CD4-positive, alpha-beta T cell treated with Interleukin-1 beta for 1 hour (primary cell): ENCODE measurements around the gene CASP10.
"Not testable (repeated sequence)": the region's sequence is repeated elsewhere in the genome, so short reads cannot be mapped to it uniquely, and the experiment has no call there.

Experiments used
- DNase-seq, 2 donors: peaks; one replicate each; pipeline ENCODE4 v3.0.0-alpha.2; 2020 to 2022

The CASP10 gene

GRCh38 chr2:201182650-201183364 lies at the start of gene CASP10:
Gene CASP10 (plus strand): TSS chr2:201183141. CDS start chr2:201185778, 2,637 bp downstream.
- DNase-seq, result peak; percentile 35 to 80

GRCh38 chr2:201135386-201135785 lies 47.6 kb upstream of the CASP10 start:
- DNase-seq, result no peak

- no peak for DNase-seq
Measured at GRCh38 chr2:201136889-201137321, 46.0 kb upstream of the CASP10 start.

- DNase-seq, result no peak
Measured at GRCh38 chr2:201137505-201138400, 45.2 kb upstream of the CASP10 start.

GRCh38 chr2:201138401-201138970 lies 44.5 kb upstream of the CASP10 start:
- no peak for DNase-seq

GRCh38 chr2:201138986-201139781 lies 43.8 kb upstream of the CASP10 start:
- DNase-seq, result not testable (repeated sequence)

GRCh38 chr2:201139836-201140604 lies 42.9 kb upstream of the CASP10 start:
- no peak for DNase-seq

GRCh38 chr2:201144101-201145051 lies 38.6 kb upstream of the CASP10 start:
- no peak for DNase-seq

- no peak for DNase-seq
Measured at GRCh38 chr2:201148434-201148990, 34.4 kb upstream of the CASP10 start.

- DNase-seq, result no peak
Measured at GRCh38 chr2:201149064-201149820, 33.7 kb upstream of the CASP10 start.

- DNase-seq, result not testable (repeated sequence)
Measured at GRCh38 chr2:201149821-201150165, 33.1 kb upstream of the CASP10 start.

GRCh38 chr2:201150454-201151020 lies 32.4 kb upstream of the CASP10 start:
- no peak for DNase-seq

GRCh38 chr2:201151127-201151981 lies 31.6 kb upstream of the CASP10 start:
- no peak for DNase-seq

- DNase-seq, result no peak
Measured at GRCh38 chr2:201152517-201152916, 30.4 kb upstream of the CASP10 start.

GRCh38 chr2:201152999-201153815 lies 29.7 kb upstream of the CASP10 start:
- no peak for DNase-seq

GRCh38 chr2:201154615-201155399 lies 28.1 kb upstream of the CASP10 start:
- DNase-seq, result no peak

GRCh38 chr2:201156036-201156435 lies 26.9 kb upstream of the CASP10 start:
- DNase-seq, result no peak
